IMR-90 (cell line): ENCODE measurements around the gene WSB1. TPM values are rescaled to one million over a fixed set of nuclear protein-coding genes. Genes with fewer than 3 reads are reported as not detected.

Source experiments
- ATAC-seq: fragments of 200-7000 bp; cut with Tn5 transposase; 2 replicates; pipeline ENCODE4 v1.9.1; 2020; ENCODE audit warnings: low read depth, mild to moderate bottlenecking, moderate library complexity
- BruUV-seq: library from RNA; stranded (reverse); fragments of 400-500 nt; replicated peaks from 2 replicates; lab custom pipeline; 2021; lab: Mats Ljungman, UMichigan
- CTCF ChIA-PET: fragments of 300-600 bp; formaldehyde crosslinking; extraction: SDS; loops from one replicate; lab custom pipeline; 2021; ENCODE audit warnings: antibody characterized with exemption; lab: Yijun Ruan, JAX
- POLR2A ChIA-PET: fragments of 300-600 bp; sonication (Branson Sonifier 250); formaldehyde crosslinking; loops from one replicate; lab custom pipeline; 2022; ENCODE audit warnings: antibody characterized with exemption; ENCODE audit not compliant: unreplicated experiment; lab: Charles Lee
- DNase-seq: peaks from one replicate; pipeline ENCODE4 v3.0.0; 2013
- H2AFZ ChIP-seq: replicated peaks from 2 replicates; pipeline ENCODE3; 2013; ENCODE audit warnings: low read length, mild to moderate bottlenecking; ENCODE audit not compliant: poor library complexity
- H2AK5ac ChIP-seq: 2 replicates; pipeline ENCODE4 v1.6.1; 2013; ENCODE audit warnings: low read depth, low read length, inconsistent platforms
- H2AK9ac ChIP-seq: replicated peaks from 2 replicates; pipeline ENCODE3; 2013; ENCODE audit warnings: mild to moderate bottlenecking, low read depth, low read length, moderate library complexity; ENCODE audit not compliant: poor library complexity
- H2BK120ac ChIP-seq: 2 replicates; pipeline ENCODE4 v1.6.1; 2013; ENCODE audit warnings: low read depth, low read length, inconsistent platforms
- H2BK15ac ChIP-seq: 3 replicates; pipeline ENCODE4 v1.6.1; 2013; ENCODE audit warnings: low read depth, low read length, inconsistent platforms
- H2BK20ac ChIP-seq: 2 replicates; pipeline ENCODE4 v1.6.1; 2013; ENCODE audit warnings: low read depth, mild to moderate bottlenecking, inconsistent platforms, low read length, moderate library complexity
- H2BK5ac ChIP-seq: 2 replicates; pipeline ENCODE4 v1.6.1; 2013; ENCODE audit warnings: mild to moderate bottlenecking, low read depth, low read length, inconsistent platforms; ENCODE audit not compliant: poor library complexity, severe bottlenecking
- H3K14ac ChIP-seq: replicated peaks from 2 replicates; pipeline ENCODE4 v1.6.1; 2013; ENCODE audit warnings: low read depth, low read length, inconsistent platforms
- H3K18ac ChIP-seq: 2 replicates; pipeline ENCODE4 v1.6.1; 2013; ENCODE audit warnings: low read depth, low read length, control low read depth
- H3K23ac ChIP-seq: 2 replicates; pipeline ENCODE4 v1.6.1; 2013; ENCODE audit warnings: low read depth, low read length, inconsistent platforms
- H3K27ac ChIP-seq: 2 replicates; pipeline ENCODE4 v1.5.1; 2013; ENCODE audit warnings: mild to moderate bottlenecking, control low read depth, low read length; ENCODE audit not compliant: insufficient read depth
- H3K27me3 ChIP-seq: 2 replicates; pipeline ENCODE4 v1.6.1; 2013; ENCODE audit warnings: low read length; ENCODE audit not compliant: control insufficient read depth, insufficient read depth
- H3K36me3 ChIP-seq: 2 replicates; pipeline ENCODE4 v1.6.1; 2013; ENCODE audit warnings: low read length, mixed read lengths; ENCODE audit not compliant: control insufficient read depth, insufficient read depth
- H3K4ac ChIP-seq: 2 replicates; pipeline ENCODE4 v1.6.1; 2013; ENCODE audit warnings: low read depth, low read length, inconsistent platforms
- H3K4me1 ChIP-seq: 2 replicates; pipeline ENCODE4 v1.6.1; 2013; ENCODE audit warnings: low read length, mixed read lengths; ENCODE audit not compliant: control insufficient read depth, insufficient read depth
- H3K4me2 ChIP-seq: 2 replicates; pipeline ENCODE4 v1.6.1; 2013; ENCODE audit warnings: low read depth, mild to moderate bottlenecking, control low read depth, low read length, moderate library complexity
- H3K4me3 ChIP-seq: 2 replicates; pipeline ENCODE4 v1.5.1; 2013; ENCODE audit warnings: low read depth, mild to moderate bottlenecking, control low read depth, low read length, moderate library complexity; ENCODE audit not compliant: insufficient read depth
- H3K56ac ChIP-seq: 2 replicates; pipeline ENCODE4 v1.6.1; 2013; ENCODE audit warnings: low read length, inconsistent platforms; ENCODE audit not compliant: insufficient read depth; ENCODE audit errors: extremely low read depth
- H3K79me1 ChIP-seq, 2 experiments: 2 replicates each; pipeline ENCODE4 v1.6.1; 2013; ENCODE audit warnings: low read length in 2 of 2, inconsistent platforms in 1 of 2, low read depth in 1 of 2
- H3K9ac ChIP-seq: 2 replicates; pipeline ENCODE4 v1.6.1; 2013; ENCODE audit warnings: low read depth, low read length, control low read depth
- H3K9me1 ChIP-seq: 2 replicates; pipeline ENCODE4 v1.6.1; 2013; ENCODE audit warnings: low read length, inconsistent platforms; ENCODE audit not compliant: insufficient read depth
- H3K9me3 ChIP-seq: 2 replicates; pipeline ENCODE4 v1.6.1; 2013; ENCODE audit warnings: low read length; ENCODE audit not compliant: control insufficient read depth, insufficient read depth
- H4K20me1 ChIP-seq: 2 replicates; pipeline ENCODE4 v1.6.1; 2013; ENCODE audit warnings: low read length, inconsistent platforms; ENCODE audit not compliant: insufficient read depth
- H4K5ac ChIP-seq: 2 replicates; pipeline ENCODE4 v1.6.1; 2013; ENCODE audit warnings: mild to moderate bottlenecking, low read depth, low read length, control low read depth
- H4K8ac ChIP-seq, 2 experiments: 2 replicates each; pipeline ENCODE4 v1.6.1; 2013; ENCODE audit warnings: low read depth in 2 of 2, low read length in 2 of 2, control low read depth in 1 of 2, inconsistent platforms in 1 of 2
- H4K91ac ChIP-seq: 2 replicates; pipeline ENCODE4 v1.6.1; 2013; ENCODE audit warnings: low read depth, low read length, inconsistent platforms; ENCODE audit not compliant: insufficient read depth
- CEBPB ChIP-seq: IDR thresholded peaks from 2 replicates; pipeline ENCODE4 v1.6.1; 2012; ENCODE audit warnings: low read depth, low read length, improper control_type of control experiment
- MAFK ChIP-seq: IDR thresholded peaks from 2 replicates; pipeline ENCODE4 v1.6.1; 2012; ENCODE audit warnings: low read depth, low read length, improper control_type of control experiment
- MXI1 ChIP-seq: IDR thresholded peaks from 2 replicates; pipeline ENCODE4 v1.6.1; 2012; ENCODE audit warnings: low read depth, mild to moderate bottlenecking, low read length, moderate library complexity, borderline replicate concordance
- POLR2A ChIP-seq: IDR thresholded peaks from 2 replicates; pipeline ENCODE4 v1.6.1; 2012; ENCODE audit warnings: mild to moderate bottlenecking, low read depth, low read length
- RAD21 ChIP-seq: IDR thresholded peaks from 2 replicates; pipeline ENCODE4 v1.6.1; 2012; ENCODE audit warnings: low read length, improper control_type of control experiment
- SMC3 ChIP-seq: fragments of 150-350 bp; IDR thresholded peaks from 2 replicates; pipeline ENCODE4 v1.6.1; 2016; ENCODE audit warnings: low read depth, mild to moderate bottlenecking, antibody characterized with exemption, low read length, moderate library complexity
- WGBS, 2 experiments: methylation state at CpG; one replicate each; pipeline versions ENCODE4 v1.1.5 to v1.1.7; 2013; ENCODE audit warnings: missing lambda C conversion rate in 2 of 2; ENCODE audit not compliant: insufficient read length in 1 of 2; ENCODE audit errors: extremely low coverage in 2 of 2; 5-methylcytosine and 5-hydroxymethylcytosine counted together
- dilution Hi-C: fragments of 300-500 bp; cut with HindIII; formaldehyde crosslinking; loops from one replicate; pipeline ENCODE4 v1.14.3; 2018; ENCODE audit warnings: low sequenced_read_pairs; ENCODE audit not compliant: unreplicated experiment
- in situ Hi-C: fragments of 300-500 bp; cut with MboI; formaldehyde crosslinking; loops from 3 replicates; pipeline ENCODE4 v1.14.3; 2019; ENCODE audit warnings: low sequenced_read_pairs, inconsistent platforms, mixed read lengths
- intact Hi-C: fragments of 100-400 bp; cut with micrococcal nuclease; formaldehyde crosslinking; loops from 2 replicates; pipeline ENCODE4 v1.10.0; 2022
- polyA plus RNA-seq, 3 experiments: library from polyadenylated mRNA; depleted of rRNA; stranded (reverse); fragments of >200 nt; gene quantifications; 2 replicates each; pipeline ENCODE4 v1.2.3, GENCODE V29; 2012; ENCODE audit warnings: low replicate concordance in 1 of 3
- total RNA-seq: library from RNA; depleted of rRNA; stranded (reverse); fragments of >200 nt; gene quantifications from 2 replicates; pipeline ENCODE4 v1.2.3, GENCODE V29; 2012
- TF ChIP-seq, protein P1 (sequence below): fragments of 150-350 bp; IDR thresholded peaks from 2 replicates; pipeline ENCODE4 v1.6.1; 2017; ENCODE audit warnings: mild to moderate bottlenecking, antibody characterized with exemption, low read length, low read depth

Gene WSB1
- total and polyA plus RNA-seq, 2 of the 4 experiments (the other 2 are of a cell fraction): 140 to 266 TPM

DNA sequence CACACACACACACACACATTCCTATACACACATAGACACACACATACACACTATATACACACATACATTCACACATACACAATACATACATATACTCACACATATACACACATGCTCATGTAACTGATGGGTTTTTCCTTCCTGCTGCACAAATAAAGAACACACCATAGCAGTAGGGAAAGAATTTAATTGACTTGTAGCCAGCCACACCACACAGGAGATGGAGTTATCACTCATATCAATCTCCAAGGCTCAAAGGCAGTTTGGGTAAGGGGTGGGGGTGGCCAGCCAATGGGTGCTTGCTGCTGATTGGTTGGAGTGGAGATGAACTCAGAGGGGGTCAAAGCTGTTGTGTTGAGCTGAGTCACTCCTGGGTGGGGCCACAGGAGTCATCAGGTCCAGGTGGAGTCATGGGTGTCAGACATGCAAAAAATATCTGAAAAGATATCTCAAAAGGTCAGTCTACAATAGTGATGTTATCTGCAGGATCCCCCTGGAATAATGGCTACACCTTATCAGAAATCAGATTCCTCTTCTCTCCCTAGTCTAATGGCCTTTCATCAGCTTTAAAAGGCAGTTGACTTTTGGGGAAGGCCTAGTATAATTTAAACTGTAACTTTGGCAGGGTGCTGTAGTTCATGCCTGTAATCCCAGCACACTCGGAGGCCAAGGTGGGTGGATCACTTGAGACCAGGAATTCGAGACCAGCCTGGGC, 46.1 kb downstream of the WSB1 start (continued):
- TF ChIP-seq, protein P1, sequence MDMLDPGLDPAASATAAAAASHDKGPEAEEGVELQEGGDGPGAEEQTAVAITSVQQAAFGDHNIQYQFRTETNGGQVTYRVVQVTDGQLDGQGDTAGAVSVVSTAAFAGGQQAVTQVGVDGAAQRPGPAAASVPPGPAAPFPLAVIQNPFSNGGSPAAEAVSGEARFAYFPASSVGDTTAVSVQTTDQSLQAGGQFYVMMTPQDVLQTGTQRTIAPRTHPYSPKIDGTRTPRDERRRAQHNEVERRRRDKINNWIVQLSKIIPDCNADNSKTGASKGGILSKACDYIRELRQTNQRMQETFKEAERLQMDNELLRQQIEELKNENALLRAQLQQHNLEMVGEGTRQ: no peak

DNA sequence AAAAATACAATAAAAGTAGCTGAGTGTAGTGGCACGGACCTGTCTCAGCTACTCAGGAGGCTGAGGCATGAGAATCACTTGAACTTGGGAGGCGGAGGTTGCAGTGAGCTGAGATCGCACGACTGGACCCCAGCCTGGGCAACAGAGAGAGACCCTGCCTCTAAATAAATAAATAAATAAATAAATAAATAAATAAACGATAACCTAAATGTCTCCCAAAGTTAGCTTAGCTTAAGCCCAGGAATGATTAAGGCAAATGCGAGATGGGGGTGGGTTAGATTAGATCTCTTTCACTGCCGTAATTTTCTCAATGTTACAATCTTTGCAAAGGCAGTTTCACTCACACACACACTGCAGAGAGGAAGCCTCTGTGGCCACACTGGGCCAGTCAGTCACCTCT, 46.7 kb downstream of the WSB1 start:
- ChIA-PET POLR2A (no interaction called here), CTCF (interaction anchor here (0.7 to 0.8 kb wide), 2 partner anchors 95 to 104 kb away, joined by 3 read pairs; no protein-coding TSS in a partner anchor)
- Histone ChIP-seq H2AK9ac (no peak overlapping the region), H3K4me3 (no peak overlapping the region), H3K36me3 (no peaks in the 10 kb centered on the region), H2AFZ (no peak overlapping the region), H3K56ac (no peak overlapping the region), H3K18ac (no peak overlapping the region), H2BK5ac (no peak overlapping the region), H3K4me2 (no peak overlapping the region), H4K8ac (no peak overlapping the region), H3K14ac (no peak overlapping the region), H3K9ac (no peak overlapping the region), H4K20me1 (no peaks in the 10 kb centered on the region), H3K27me3 (no peaks in the 10 kb centered on the region), H4K91ac (no peak overlapping the region), H2BK20ac (no peak overlapping the region), H3K9me3 (no peaks in the 10 kb centered on the region), H2BK15ac (no peak overlapping the region), H3K27ac (no peak overlapping the region), H2AK5ac (no peak overlapping the region), H3K4me1 (no peaks in the 10 kb centered on the region), H3K4ac (no peak overlapping the region), H3K79me1 (no peaks in the 10 kb centered on the region), H3K23ac (no peak overlapping the region), H2BK120ac (no peak overlapping the region), H3K9me1 (0 out of 2 replicates have a peak, but pooled peaks cover 4% of the 10 kb centered on the region), H4K5ac (no peak overlapping the region)
- WGBS, 2 experiments: no CpG with 5 or more reads among the region's 7 CpGs
- in situ Hi-C loops (no loop called here), dilution Hi-C loops (loop anchor here (25.0 kb wide), 1 partner anchor 103 kb away; no protein-coding TSS in a partner anchor), intact Hi-C loops (no loop called here)
- ATAC-seq: no peak
- TF ChIP-seq SMC3 (no peak), MAFK (no peak), CEBPB (no peak), RAD21 (no peak), POLR2A (no peak), MXI1 (no peak)
- TF ChIP-seq, protein P1: no peak
- no peak for DNase-seq
- no TSS peak for BruUV-seq
